BJ (cell line): ENCODE measurements around the gene DLG4. TPM values are rescaled to one million over a fixed set of nuclear protein-coding genes. Genes with fewer than 3 reads are reported as not detected.

ENCODE experiments used
- CTCF ChIA-PET: fragments of 350-600 bp; formaldehyde crosslinking; extraction: SDS; loops from one replicate; lab custom pipeline; 2021; ENCODE audit warnings: antibody characterized with exemption, inconsistent platforms; lab: Yijun Ruan, JAX
- POLR2A ChIA-PET: fragments of 300-600 bp; sonication (Branson Sonifier 250); formaldehyde crosslinking; extraction: SDS; loops from one replicate; lab custom pipeline; 2021; ENCODE audit warnings: antibody characterized with exemption; lab: Charles Lee
- DNase-seq: peaks from one replicate; pipeline ENCODE4 v3.0.0-alpha.2; 2011; ENCODE audit warnings: low read depth
- H3K27me3 ChIP-seq: 2 replicates; pipeline ENCODE4 v1.6.0; 2011; ENCODE audit warnings: low read length; ENCODE audit not compliant: control insufficient read depth, insufficient read depth
- H3K36me3 ChIP-seq: 2 replicates; pipeline ENCODE4 v1.5.1; 2011; ENCODE audit warnings: low read length; ENCODE audit not compliant: control insufficient read depth, insufficient read depth
- H3K4me3 ChIP-seq: 2 replicates; pipeline ENCODE4 v1.5.1; 2011; ENCODE audit warnings: low read depth, mild to moderate bottlenecking, control low read depth, low read length
- polyA plus RNA-seq: library from polyadenylated mRNA; depleted of rRNA; stranded (reverse); fragments of >200 nt; gene quantifications from 2 replicates; pipeline ENCODE4 v1.2.3, GENCODE V29; 2011
- TF ChIP-seq, protein P1 (sequence below): IDR thresholded peaks from 2 replicates; pipeline ENCODE4 v1.5.1; 2011; ENCODE audit warnings: low read depth, mild to moderate bottlenecking, control low read depth, inconsistent platforms, low read length, moderate library complexity; ENCODE audit not compliant: insufficient read depth

The DLG4 gene
- polyA plus RNA-seq, 1 experiment: 20.4 TPM

DNA sequence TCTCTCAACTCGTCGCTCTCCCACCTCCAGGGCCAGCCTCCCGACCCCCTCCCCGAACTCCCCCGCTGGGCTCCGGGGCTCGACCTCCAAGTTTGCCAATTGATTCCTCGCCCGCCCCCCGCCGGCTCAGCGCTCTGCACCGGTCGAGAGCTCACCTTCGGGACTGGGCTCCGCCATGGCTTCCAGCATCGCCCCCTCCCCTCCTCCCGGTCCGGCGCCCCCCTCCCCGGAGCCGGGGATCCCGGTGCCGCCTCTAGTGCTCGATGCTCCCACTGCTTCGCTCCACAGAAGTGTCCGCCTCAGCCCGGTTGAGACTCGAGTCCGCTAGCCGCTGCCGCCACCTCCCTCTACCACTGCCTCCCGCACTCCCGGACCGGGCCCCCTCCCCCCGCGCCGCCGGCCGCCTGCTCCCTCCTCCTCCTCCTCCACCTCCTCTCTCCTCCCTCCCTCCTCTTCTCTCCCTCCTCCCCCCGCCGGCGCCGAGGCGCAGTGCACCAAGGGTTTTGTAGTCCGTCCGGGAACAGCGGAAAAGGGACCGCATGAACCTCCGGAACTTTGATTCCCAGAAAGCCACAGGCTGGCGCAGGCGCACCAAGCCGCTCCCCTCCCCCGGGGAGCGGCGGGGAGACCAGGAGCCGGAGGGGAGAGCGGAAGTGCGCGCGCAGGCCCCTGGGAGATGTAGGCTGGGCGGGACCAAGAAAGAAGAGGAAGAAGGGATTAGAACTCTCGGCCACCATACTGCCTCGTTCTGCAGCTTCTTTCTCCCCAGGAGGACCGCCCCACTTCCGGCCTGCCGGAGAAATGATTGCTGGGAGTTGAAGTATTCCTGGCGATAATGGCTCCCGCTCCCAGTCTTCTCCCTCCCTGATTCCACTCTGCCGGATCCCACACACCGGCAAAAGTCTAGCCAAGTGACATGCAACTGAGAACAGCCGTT is 19.7 kb upstream of the DLG4 start, which contains the start of gene PHF23:
TSS of gene PHF23 (minus strand) at position 367 of the 937 bp plus-strand sequence. CDS start at position 189, 178 bp downstream.
- DNase-seq: peak; percentile 98
- ChIA-PET CTCF (interaction anchor here (1.2 to 3.6 kb wide), 2 partner anchors 57 to 321 kb away, joined by 3 to 19 read pairs; no protein-coding TSS in a partner anchor), POLR2A (interaction anchor here (0.7 to 1.1 kb wide), 4 partner anchors 17 to 196 kb away, joined by 3 read pairs; no protein-coding TSS in a partner anchor)
- TF ChIP-seq, protein P1, sequence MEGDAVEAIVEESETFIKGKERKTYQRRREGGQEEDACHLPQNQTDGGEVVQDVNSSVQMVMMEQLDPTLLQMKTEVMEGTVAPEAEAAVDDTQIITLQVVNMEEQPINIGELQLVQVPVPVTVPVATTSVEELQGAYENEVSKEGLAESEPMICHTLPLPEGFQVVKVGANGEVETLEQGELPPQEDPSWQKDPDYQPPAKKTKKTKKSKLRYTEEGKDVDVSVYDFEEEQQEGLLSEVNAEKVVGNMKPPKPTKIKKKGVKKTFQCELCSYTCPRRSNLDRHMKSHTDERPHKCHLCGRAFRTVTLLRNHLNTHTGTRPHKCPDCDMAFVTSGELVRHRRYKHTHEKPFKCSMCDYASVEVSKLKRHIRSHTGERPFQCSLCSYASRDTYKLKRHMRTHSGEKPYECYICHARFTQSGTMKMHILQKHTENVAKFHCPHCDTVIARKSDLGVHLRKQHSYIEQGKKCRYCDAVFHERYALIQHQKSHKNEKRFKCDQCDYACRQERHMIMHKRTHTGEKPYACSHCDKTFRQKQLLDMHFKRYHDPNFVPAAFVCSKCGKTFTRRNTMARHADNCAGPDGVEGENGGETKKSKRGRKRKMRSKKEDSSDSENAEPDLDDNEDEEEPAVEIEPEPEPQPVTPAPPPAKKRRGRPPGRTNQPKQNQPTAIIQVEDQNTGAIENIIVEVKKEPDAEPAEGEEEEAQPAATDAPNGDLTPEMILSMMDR: no peak
- Histone ChIP-seq H3K27me3 (no peaks in the 10 kb centered on the region), H3K36me3 (peaks cover 16% of the 10 kb centered on the region), H3K4me3 (peak within 1 kb of the TSS; percentile 97)

DNA sequence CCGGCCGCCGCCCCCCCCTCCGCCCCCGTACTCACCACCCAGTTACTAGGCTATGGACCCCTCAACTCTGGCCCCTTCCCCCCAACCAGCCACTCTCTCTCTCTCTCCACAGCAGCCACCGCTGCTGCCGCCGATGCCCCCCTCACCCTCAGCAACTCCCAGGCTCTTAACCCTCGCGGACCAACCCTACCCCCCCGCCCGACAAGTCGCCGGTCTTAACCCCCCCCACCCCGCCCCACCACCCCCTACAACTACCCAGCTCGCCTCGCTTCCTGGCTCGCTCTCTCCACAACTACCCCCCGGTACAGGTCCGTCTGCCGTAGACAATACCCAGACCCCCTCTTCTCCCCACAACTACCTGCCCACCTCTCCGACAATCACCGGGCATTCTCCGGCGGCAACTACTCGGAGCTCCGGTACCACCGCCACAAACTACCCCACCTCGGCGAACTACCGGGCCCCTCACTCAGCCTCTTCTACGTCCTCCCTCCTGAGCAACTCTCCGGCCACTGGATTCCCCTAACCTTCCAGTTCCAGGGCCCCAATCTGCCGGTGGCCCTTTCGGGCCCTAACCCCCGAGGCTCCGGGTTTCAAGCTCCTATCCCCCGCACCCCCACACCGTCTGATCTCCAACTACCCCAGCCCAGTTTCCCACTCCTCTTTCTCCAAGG is 18.9 kb upstream of the DLG4 start:
- peak overlapping the region; percentile 97 for H3K4me3 ChIP-seq
- TF ChIP-seq, protein P1: no peak
- H3K36me3 ChIP-seq: peaks cover 15% of the 10 kb centered on the region
- ChIA-PET POLR2A (interaction anchor here (0.6 to 1.0 kb wide), 5 partner anchors 17 to 1835 kb away, joined by 3 to 14 read pairs (median 3); no protein-coding TSS in a partner anchor), CTCF (interaction anchor here (0.7 to 3.6 kb wide), 5 partner anchors 18 to 322 kb away, joined by 3 to 19 read pairs (median 3); no protein-coding TSS in a partner anchor)
- DNase-seq: no peak
- H3K27me3 ChIP-seq: no peaks in the 10 kb centered on the region

DNA sequence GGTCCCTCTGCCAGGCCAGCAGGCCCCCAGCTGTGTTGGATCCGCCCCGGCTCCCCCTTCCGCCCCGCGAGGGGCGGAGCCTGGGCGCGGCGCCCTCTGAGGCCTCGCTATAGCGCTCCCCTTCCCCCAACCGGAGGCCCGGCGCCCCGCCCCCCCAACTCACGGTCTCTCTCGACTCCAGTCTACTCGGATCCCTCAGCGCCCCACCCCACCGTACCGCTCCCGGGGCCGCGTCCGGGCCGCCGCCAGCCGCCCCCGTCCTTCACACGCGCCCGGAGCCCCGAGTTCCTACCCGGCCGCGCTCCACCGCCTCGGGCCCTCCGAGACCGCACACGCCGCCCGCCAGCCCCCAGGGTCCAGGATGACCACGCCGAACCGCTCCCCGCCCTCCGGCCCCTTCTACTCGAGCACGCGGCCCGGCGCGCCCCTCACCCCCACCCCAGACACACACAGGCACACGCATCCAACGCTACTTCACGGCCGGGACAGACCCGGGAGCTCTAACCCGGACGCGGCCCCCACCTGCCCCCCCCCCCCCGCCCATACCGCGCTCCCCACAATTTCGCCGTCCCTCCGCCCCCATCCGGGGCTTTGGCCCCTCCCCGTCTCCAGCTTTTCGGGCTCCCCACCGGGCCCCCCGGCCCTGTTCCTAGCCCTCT is 18.3 kb upstream of the DLG4 start:
- H3K27me3 ChIP-seq: no peaks in the 10 kb centered on the region
- DNase-seq: no peak
- peak overlapping the region; percentile 97 for H3K4me3 ChIP-seq
- TF ChIP-seq, protein P1: no peak
- CTCF ChIA-PET: interaction anchor here (0.7 to 3.6 kb wide), 5 partner anchors 17 to 322 kb away, joined by 3 to 19 read pairs (median 3); no protein-coding TSS in a partner anchor
- H3K36me3 ChIP-seq: peaks cover 15% of the 10 kb centered on the region
- POLR2A ChIA-PET: interaction anchor here (0.6 to 1.0 kb wide), 5 partner anchors 16 to 1834 kb away, joined by 3 to 14 read pairs (median 4); partner anchors contain the start of genes ACADVL and DLG4

DNA sequence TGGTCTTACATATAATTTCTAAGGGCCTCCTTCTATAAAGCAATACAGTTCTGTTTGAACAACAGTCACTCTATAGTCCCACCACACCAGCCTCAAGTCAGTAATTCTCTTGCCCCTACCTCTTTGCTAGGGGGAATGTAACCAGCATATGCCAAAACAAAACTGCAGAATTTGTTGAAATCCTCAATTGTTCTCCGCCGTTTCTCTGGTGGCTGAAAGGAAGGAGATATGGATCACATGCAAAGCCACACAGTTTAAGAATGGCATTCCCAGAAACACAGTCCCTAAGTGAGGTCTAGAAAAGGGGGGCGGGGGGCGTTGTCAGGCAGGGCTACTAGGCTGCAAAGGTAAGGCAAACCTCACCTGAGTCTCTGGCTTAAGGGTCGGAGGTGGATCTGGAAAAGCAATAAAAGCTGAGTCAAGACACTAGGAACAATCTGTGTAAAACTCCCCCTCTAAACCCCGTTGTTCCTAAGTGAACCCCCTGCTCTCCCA is 17.7 kb upstream of the DLG4 start:
- Histone ChIP-seq H3K4me3 (peak overlapping the region; percentile 97), H3K36me3 (peaks cover 15% of the 10 kb centered on the region), H3K27me3 (no peaks in the 10 kb centered on the region)
- no peak for DNase-seq
- ChIA-PET CTCF (interaction anchor here (1.0 to 3.6 kb wide), 2 partner anchors 17 to 59 kb away, joined by 3 to 19 read pairs; no protein-coding TSS in a partner anchor), POLR2A (interaction anchor here (0.9 kb wide), 1 partner anchor 17 kb away, joined by 4 read pairs; the partner anchor contains the start of genes ACADVL and DLG4)
- TF ChIP-seq, protein P1: no peak
